HUES48 (cell line): Measurements from ENCODE around the gene CFAP97.
"Not testable (repeated sequence)": the region's sequence is repeated elsewhere in the genome, so short reads cannot be mapped to it uniquely, and the experiment has no call there.

Experiments
- H3K27ac ChIP-seq: one replicate; pipeline ENCODE4 v1.7.0; 2013; ENCODE audit warnings: low read depth, low read length, inconsistent platforms
- H3K27me3 ChIP-seq: 2 replicates; pipeline ENCODE4 v1.6.1; 2013; ENCODE audit warnings: mild to moderate bottlenecking, low read length; ENCODE audit not compliant: control insufficient read depth, insufficient read depth
- H3K36me3 ChIP-seq: 2 replicates; pipeline ENCODE4 v1.6.1; 2013; ENCODE audit warnings: low read length; ENCODE audit not compliant: control insufficient read depth, insufficient read depth
- H3K4me1 ChIP-seq: 2 replicates; pipeline ENCODE4 v1.6.1; 2013; ENCODE audit warnings: mild to moderate bottlenecking, low read length; ENCODE audit not compliant: control insufficient read depth, insufficient read depth
- H3K4me3 ChIP-seq: 2 replicates; pipeline ENCODE4 v1.5.1; 2013; ENCODE audit warnings: mild to moderate bottlenecking, low read depth, low read length
- H3K9ac ChIP-seq: 2 replicates; pipeline ENCODE4 v1.6.1; 2013; ENCODE audit warnings: mild to moderate bottlenecking, low read depth, low read length, moderate library complexity
- H3K9me3 ChIP-seq: 2 replicates; pipeline ENCODE4 v1.6.1; 2013; ENCODE audit warnings: low read length; ENCODE audit not compliant: control insufficient read depth, insufficient read depth

CFAP97 gene

DNA sequence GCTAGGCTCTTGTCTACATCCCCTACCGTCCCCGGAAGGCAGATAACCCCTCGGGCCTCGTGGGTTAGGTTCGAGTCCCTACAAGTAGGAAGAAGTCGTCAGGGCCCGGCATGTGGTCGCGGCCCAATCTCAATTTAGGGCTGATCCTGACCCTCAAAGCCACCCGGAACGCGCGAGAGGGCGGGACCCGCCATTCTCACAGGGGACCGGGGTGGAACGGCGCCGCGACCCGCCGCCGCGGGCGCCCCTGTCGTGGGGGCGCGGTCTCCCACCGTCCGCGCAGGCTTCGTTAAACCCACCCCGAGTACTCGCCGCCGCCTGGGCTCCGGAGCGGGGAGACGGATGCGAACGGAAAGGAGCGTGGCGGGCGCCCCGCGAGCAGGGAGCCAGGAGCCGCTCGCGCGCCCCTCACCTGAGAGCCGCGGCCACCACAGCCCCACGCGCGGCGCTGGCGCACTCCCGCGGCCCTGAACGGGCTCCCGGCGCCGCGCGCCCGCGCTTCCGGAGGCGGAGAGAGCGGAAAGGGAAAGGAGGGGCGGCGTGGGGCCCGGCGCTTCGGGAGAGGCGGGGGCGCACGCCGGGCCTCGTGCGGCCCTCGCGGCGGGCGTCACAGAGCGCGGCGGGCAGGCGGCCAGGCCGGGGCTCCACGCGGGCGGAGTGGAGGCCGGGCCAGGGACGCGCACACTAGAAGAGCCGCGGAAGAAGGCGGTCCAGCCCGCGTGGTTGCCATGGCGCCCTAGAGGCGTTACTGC lies at the start of gene CFAP97:
Gene CFAP97, minus strand, starts transcription at position 515 of the 752 bp plus-strand sequence. CDS start 12,804 bp downstream, outside the sequence.
- Histone ChIP-seq H3K27me3 (peaks cover 11% of the 10 kb centered on the region), H3K9ac (peak within 1 kb of the TSS; percentile 67), H3K4me1 (peaks cover 22% of the 10 kb centered on the region), H3K36me3 (no peaks in the 10 kb centered on the region), H3K9me3 (no peaks in the 10 kb centered on the region), H3K27ac (peak within 1 kb of the TSS; percentile 53), H3K4me3 (peak within 1 kb of the TSS; percentile 73)

DNA sequence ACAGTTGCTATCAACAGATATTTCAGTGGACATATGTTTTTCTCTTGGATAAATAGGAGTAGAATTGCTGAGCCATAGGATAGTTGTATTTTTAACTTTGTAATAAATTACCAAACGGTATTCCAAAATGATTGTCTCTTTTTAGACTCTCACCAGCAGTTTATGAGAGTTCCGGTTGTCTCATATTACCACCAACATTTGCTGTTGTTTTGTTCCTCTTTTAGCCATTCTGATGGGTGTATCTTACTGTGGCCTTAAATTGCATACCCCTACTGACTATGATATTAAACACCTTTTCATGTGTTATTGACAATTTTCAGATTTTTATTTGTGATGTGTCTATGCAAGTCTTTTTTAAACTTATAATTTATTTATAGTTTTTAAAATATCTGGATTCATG lies 45.3 kb upstream of the CFAP97 start:
- H3K27ac ChIP-seq, result no peak overlapping the region
- no peaks in the 10 kb centered on the region for H3K27me3 ChIP-seq
- H3K9me3 ChIP-seq, result no peaks in the 10 kb centered on the region
- no peak overlapping the region for H3K4me3 ChIP-seq
- H3K9ac ChIP-seq, result no peak overlapping the region
- H3K36me3 ChIP-seq, result no peaks in the 10 kb centered on the region
- peaks cover 16% of the 10 kb centered on the region; the same call in 1 of the 2 replicates for H3K4me1 ChIP-seq

- Histone ChIP-seq H3K4me1 (peaks cover 14% of the 10 kb centered on the region; the same call in 1 of the 2 replicates), H3K9me3 (no peaks in the 10 kb centered on the region), H3K9ac (no peak overlapping the region), H3K27me3 (no peaks in the 10 kb centered on the region), H3K36me3 (no peaks in the 10 kb centered on the region), H3K4me3 (no peak overlapping the region), H3K27ac (no peak overlapping the region)
These were observed 44.7 kb upstream of the CFAP97 start for GRCh38 chr4:185248393-185249039.

DNA sequence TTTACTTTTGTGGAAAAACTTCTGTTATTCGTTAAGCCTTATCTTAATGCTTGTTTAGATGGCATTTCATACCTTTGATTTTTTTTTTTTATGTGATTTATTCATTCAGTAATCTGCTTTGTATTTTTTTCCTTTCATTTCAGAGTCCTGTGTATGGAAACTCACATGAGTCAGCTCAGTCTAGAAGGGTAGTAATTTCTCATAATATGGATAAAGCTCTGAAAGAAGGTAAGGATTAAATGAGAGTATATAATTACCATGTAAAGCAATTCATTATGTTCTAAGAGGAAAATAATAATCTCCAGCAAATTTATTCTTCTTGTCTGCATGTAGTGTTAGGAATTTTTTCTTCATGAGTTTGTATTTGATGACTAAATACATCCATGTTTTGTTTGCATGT lies 43.4 kb upstream of the CFAP97 start:
- H3K4me3 ChIP-seq, result no peak overlapping the region
- peaks cover 13% of the 10 kb centered on the region; the same call in 1 of the 2 replicates for H3K4me1 ChIP-seq
- no peak overlapping the region for H3K9ac ChIP-seq
- H3K27me3 ChIP-seq, result no peaks in the 10 kb centered on the region
- H3K9me3 ChIP-seq, result no peaks in the 10 kb centered on the region
- no peak overlapping the region for H3K27ac ChIP-seq
- H3K36me3 ChIP-seq, result no peaks in the 10 kb centered on the region

- Histone ChIP-seq H3K36me3 (no peaks in the 10 kb centered on the region), H3K9me3 (no peaks in the 10 kb centered on the region), H3K27ac (no peak overlapping the region), H3K27me3 (no peaks in the 10 kb centered on the region), H3K4me3 (no peak overlapping the region), H3K4me1 (peaks cover 10% of the 10 kb centered on the region; the same call in 1 of the 2 replicates), H3K9ac (no peak overlapping the region)
These were observed 42.7 kb upstream of the CFAP97 start for GRCh38 chr4:185246453-185246852.

GRCh38 chr4:185244763-185245162 lies 41.0 kb upstream of the CFAP97 start:
- Histone ChIP-seq H3K27ac (no peak overlapping the region), H3K4me1 (peaks cover 7% of the 10 kb centered on the region; the same call in 1 of the 2 replicates)

DNA sequence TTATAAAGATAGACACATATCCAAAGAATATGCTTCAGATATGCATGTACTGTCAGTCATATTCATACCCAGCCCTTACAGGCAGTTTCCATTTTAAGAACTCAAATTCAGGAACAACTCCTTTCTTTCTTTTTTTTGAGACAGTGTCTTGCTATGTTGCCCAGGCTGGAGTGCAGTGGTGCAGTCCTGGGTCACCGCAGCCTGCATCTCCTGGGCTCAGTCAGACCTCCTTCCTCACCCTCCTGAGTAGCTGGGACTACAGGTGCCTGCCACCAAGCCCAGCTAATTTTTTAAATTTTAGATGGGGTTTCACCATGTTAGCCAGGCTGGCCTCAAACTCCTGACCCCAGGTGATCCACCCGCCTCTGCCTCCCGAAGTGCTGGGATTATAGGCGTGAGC lies 40.1 kb upstream of the CFAP97 start:
- Histone ChIP-seq H3K4me1 (peaks cover 7% of the 10 kb centered on the region; the same call in 1 of the 2 replicates), H3K27me3 (no peaks in the 10 kb centered on the region), H3K27ac (no peak overlapping the region), H3K9ac (no peak overlapping the region), H3K4me3 (no peak overlapping the region), H3K9me3 (peaks cover under 1% of the 10 kb centered on the region; the same call in 1 of the 2 replicates), H3K36me3 (no peaks in the 10 kb centered on the region)

More at GRCh38 chr4:185244763-185245162, 41.0 kb upstream of the CFAP97 start:
- H3K9me3 ChIP-seq, result no peaks in the 10 kb centered on the region
- no peaks in the 10 kb centered on the region for H3K36me3 ChIP-seq
- no peaks in the 10 kb centered on the region for H3K27me3 ChIP-seq
- H3K4me3 ChIP-seq, result no peak overlapping the region
- H3K9ac ChIP-seq, result no peak overlapping the region

DNA sequence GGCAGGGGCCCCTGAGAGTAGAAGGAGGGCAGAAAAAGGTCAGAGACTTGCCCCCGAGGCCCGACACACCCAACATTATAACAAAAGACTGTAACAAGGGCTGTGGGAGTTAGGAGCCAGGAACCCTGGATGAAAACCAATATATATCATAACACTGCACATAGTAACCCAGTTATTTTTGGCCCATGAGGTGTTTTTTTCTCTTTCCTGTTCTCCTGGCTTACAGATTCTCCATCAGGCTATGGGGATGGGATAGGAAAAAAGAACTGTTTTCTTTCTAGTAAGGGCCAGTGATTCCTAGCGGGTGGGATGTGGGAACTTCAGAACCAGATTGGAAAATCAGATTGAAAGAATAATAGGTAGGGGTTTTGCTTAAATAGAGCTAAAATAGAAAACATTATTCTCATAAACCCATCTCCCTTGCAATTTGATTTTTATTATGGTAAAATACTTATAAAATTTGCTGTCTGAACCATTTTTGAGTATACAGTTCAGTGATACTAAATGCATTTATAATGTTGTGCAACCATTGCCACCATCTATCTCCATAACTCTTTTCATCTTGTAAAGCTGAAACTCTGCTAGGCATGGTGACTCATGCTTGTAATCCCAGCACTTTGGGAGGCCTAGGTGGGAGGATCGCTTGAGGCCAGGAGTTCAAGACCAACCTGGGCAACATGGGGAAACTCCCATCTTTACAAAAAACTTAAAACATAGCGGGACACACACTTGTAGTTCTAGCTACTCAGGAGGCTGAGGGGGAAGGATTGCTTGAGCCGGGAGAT lies 39.1 kb upstream of the CFAP97 start:
- Histone ChIP-seq H3K27ac (no peak overlapping the region), H3K9ac (no peak overlapping the region), H3K27me3 (no peaks in the 10 kb centered on the region), H3K4me3 (no peak overlapping the region), H3K36me3 (no peaks in the 10 kb centered on the region), H3K9me3 (peaks cover 9% of the 10 kb centered on the region), H3K4me1 (peaks cover 7% of the 10 kb centered on the region; the same call in 1 of the 2 replicates)

DNA sequence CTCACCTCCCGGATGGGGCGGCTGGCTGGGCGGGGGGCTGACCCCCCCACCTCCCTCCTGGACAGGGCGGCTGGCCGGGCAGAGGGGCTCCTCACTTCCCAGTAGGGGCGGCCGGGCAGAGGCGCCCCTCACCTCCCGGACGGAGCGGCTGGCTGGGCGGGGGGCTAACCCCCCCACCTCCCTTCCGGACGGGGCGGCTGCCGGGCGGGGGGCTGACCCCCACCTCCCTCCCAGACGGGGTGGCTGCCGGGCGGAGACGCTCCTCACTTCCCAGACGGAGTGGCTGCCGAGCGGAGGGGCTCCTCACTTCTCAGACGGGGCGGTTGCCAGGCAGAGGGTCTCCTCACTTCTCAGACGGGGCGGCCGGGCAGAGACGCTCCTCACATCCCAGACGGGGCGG lies 36.7 kb upstream of the CFAP97 start:
- H3K4me1 ChIP-seq, H3K27me3 ChIP-seq, H3K9me3 ChIP-seq, H3K27ac ChIP-seq, H3K36me3 ChIP-seq, H3K4me3 ChIP-seq, H3K9ac ChIP-seq: not testable (repeated sequence)

DNA sequence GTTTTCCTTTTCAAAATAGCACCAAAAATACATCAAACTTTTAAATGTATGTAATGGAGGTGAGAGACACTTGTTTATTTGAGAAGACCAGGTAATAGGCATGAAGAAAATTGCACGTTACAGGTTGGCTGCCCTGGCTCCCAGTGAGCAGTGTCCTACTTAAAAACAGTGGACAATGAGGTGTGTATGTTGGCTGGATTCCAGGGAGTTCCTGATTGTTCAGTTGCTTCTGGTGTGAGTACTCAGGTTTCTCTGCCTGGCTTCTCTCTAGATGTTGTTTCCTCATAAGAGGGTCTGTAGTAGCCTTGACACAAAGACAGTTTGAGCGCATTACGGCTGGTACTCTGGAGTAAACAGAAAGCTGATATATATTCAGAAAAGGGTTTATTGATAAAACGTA lies 35.0 kb upstream of the CFAP97 start:
- H3K4me1 ChIP-seq, result no peaks in the 10 kb centered on the region
- H3K36me3 ChIP-seq, result no peaks in the 10 kb centered on the region
- no peaks in the 10 kb centered on the region for H3K27me3 ChIP-seq
- H3K27ac ChIP-seq, result no peak overlapping the region
- H3K9me3 ChIP-seq, result peaks cover 9% of the 10 kb centered on the region
- H3K4me3 ChIP-seq, result no peak overlapping the region
- no peak overlapping the region for H3K9ac ChIP-seq
